GM19467 (cell line): Measurements from ENCODE around the gene ADPRHL1.
"Not testable (repeated sequence)": the region's sequence is repeated elsewhere in the genome, so short reads cannot be mapped to it uniquely, and the experiment has no call there.

Source experiments
- ATAC-seq: cut with Tn5 transposase; IDR thresholded peaks from one replicate; pipeline ENCODE4 v1.9.1; 2021; ENCODE audit warnings: mild to moderate bottlenecking, moderate library complexity; ENCODE audit not compliant: unreplicated experiment

ADPRHL1 gene

GRCh38 chr13:113456116-113456702 is 2.9 kb upstream of the ADPRHL1 start:
- no peak for ATAC-seq

GRCh38 chr13:113455384-113455783 is 2.1 kb upstream of the ADPRHL1 start:
- ATAC-seq, result no peak

GRCh38 chr13:113454936-113455335 is 1.6 kb upstream of the ADPRHL1 start:
- ATAC-seq, result no peak

- no peak for ATAC-seq
Observed at GRCh38 chr13:113452466-113452865, 822 bp downstream of the ADPRHL1 start.

- ATAC-seq, result no peak
Observed at GRCh38 chr13:113451951-113452421, 1.3 kb downstream of the ADPRHL1 start.

GRCh38 chr13:113450861-113451620 is 2.2 kb downstream of the ADPRHL1 start:
- ATAC-seq, result not testable (repeated sequence)

GRCh38 chr13:113450348-113450744 is 2.9 kb downstream of the ADPRHL1 start:
- not testable (repeated sequence) for ATAC-seq

- ATAC-seq, result no peak
Observed at GRCh38 chr13:113449693-113450347, 3.5 kb downstream of the ADPRHL1 start.

- ATAC-seq, result no peak
Observed at GRCh38 chr13:113448885-113449692, 4.2 kb downstream of the ADPRHL1 start.

GRCh38 chr13:113448545-113448884 is 4.8 kb downstream of the ADPRHL1 start:
- ATAC-seq, result no peak

GRCh38 chr13:113447596-113447995 is 5.7 kb downstream of the ADPRHL1 start:
- ATAC-seq, result no peak

- ATAC-seq, result no peak
Observed at GRCh38 chr13:113446488-113446854, 6.8 kb downstream of the ADPRHL1 start.

- no peak for ATAC-seq
Observed at GRCh38 chr13:113445791-113446487, 7.3 kb downstream of the ADPRHL1 start.

- ATAC-seq, result no peak
Observed at GRCh38 chr13:113443991-113444390, 9.3 kb downstream of the ADPRHL1 start.

GRCh38 chr13:113442985-113443362 is 10.3 kb downstream of the ADPRHL1 start:
- ATAC-seq, result no peak

- no peak for ATAC-seq
Observed at GRCh38 chr13:113442354-113442984, 10.8 kb downstream of the ADPRHL1 start.

- ATAC-seq, result no peak
Observed at GRCh38 chr13:113441661-113442060, 11.6 kb downstream of the ADPRHL1 start.

GRCh38 chr13:113437408-113438010 is 15.8 kb downstream of the ADPRHL1 start:
- no peak for ATAC-seq

- not testable (repeated sequence) for ATAC-seq
Observed at GRCh38 chr13:113436866-113437265, 16.4 kb downstream of the ADPRHL1 start.

GRCh38 chr13:113435907-113436306 is 17.4 kb downstream of the ADPRHL1 start:
- ATAC-seq, result not testable (repeated sequence)
